Kidney epithelial cell (primary cell): ENCODE data around the gene STRBP. TPM values are rescaled to one million over a fixed set of nuclear protein-coding genes. Genes with fewer than 3 reads are reported as not detected.
"Not testable (repeated sequence)": the region's sequence is repeated elsewhere in the genome, so short reads cannot be mapped to it uniquely, and the experiment has no call there.

Experiments
- DNase-seq: peaks from one replicate; pipeline ENCODE4 v3.0.0-alpha.2; 2010; ENCODE audit warnings: low read depth
- H3K27me3 ChIP-seq: 2 replicates; pipeline ENCODE4 v1.6.0; 2011; ENCODE audit warnings: low read length; ENCODE audit not compliant: control insufficient read depth, insufficient read depth
- H3K36me3 ChIP-seq: 2 replicates; pipeline ENCODE4 v1.5.1; 2011; ENCODE audit warnings: low read length; ENCODE audit not compliant: control insufficient read depth, insufficient read depth
- H3K4me3 ChIP-seq: 2 replicates; pipeline ENCODE4 v1.5.1; 2011; ENCODE audit warnings: low read depth, mild to moderate bottlenecking, control low read depth, low read length
- CTCF ChIP-seq: IDR thresholded peaks from 2 replicates; pipeline ENCODE4 v1.5.1; 2011; ENCODE audit warnings: mild to moderate bottlenecking, moderate library complexity, low read length, control low read depth, inconsistent platforms; ENCODE audit not compliant: insufficient read depth, poor library complexity, severe bottlenecking
- total RNA-seq: library from RNA; depleted of rRNA; stranded (reverse); fragments of >200 nt; gene quantifications from 2 replicates; pipeline ENCODE4 v1.2.3, GENCODE V29; 2015

STRBP gene
- total RNA-seq, 1 donor from 2014 or later: 27.5 TPM

GRCh38 chr9:123311250-123311752 lies 42.9 kb upstream of the STRBP start:
- Histone ChIP-seq H3K36me3 (no peaks in the 10 kb centered on the region), H3K27me3 (peaks cover 9% of the 10 kb centered on the region), H3K4me3 (no peak overlapping the region)
- no peak for DNase-seq
- TF ChIP-seq CTCF: no peak

DNA sequence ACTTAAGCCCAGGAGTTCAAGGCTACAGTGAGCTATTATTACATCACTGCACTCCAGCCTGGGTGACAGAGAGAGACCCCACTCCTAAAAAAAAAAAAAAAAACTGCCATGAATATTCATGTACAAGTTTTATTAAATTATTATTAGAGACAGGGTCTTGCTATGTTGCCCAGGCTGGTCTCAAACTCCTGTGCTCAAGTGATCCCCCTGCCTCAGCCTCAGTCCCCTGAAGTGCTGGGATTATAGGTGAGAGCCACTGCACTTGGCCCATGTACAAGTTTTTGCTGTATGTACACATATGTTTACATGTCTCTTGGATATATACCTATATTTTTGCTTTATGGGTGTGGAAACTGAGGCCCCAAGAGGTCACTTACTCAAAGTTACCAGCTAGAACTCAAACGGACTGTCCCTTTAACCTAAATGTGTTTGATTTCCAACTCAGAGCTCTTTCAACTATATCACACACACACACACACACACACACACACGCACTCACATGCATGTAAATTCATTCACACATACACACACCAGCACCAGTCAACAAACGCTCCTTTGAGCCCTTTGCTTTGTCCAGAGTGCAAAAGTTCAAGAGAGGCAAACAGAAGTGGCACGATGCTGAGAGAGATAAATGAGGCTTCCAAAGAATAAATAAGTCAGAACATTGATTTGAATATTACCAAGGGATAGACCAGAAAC lies 42.3 kb upstream of the STRBP start:
- Histone ChIP-seq H3K27me3 (peaks cover 9% of the 10 kb centered on the region), H3K4me3 (no peak overlapping the region), H3K36me3 (no peaks in the 10 kb centered on the region)
- no peak for DNase-seq
- TF ChIP-seq CTCF: no peak

DNA sequence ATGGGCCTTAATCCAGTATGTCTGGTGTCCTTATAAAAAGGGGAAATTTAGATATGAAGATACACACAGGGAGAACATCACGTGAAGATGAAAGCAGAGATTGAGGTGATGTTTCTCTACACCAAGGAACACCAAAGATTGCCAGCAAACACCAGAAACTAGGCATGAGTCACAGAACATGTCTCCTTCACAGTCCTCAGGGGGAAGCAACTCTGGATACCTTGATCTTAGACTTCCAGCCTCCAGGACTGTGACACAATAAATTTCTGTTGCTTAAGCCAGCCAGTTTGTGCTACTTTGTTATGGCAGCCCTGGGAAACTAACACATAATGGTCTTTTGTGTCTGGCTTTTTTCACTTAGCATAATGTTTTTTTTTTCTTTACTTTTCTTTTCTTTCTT lies 41.2 kb upstream of the STRBP start:
- DNase-seq: no peak
- H3K27me3 ChIP-seq: peaks cover 9% of the 10 kb centered on the region
- no peak for TF ChIP-seq CTCF
- H3K4me3 ChIP-seq: no peak overlapping the region
- no peaks in the 10 kb centered on the region for H3K36me3 ChIP-seq

DNA sequence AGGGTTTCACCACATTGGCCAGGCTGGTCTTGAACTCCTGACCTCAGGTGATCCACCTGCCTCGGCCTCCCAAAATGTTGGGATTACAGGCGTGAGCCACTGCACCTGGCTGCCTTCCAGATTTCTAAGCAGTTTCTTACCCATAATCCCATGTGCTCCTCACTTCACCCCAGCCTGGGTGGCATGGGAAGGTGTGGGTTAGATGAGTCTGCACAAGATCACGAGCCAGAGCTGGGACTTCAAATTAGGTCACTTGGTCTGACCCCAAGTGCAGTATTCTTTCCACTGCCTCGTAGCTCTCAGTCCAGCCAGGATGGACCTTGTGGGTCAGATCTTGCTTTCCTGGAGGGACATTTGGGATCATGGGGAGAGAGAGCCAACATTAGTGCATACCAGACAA lies 37.5 kb upstream of the STRBP start:
- peaks cover 3% of the 10 kb centered on the region for H3K27me3 ChIP-seq
- no peak for DNase-seq
- H3K4me3 ChIP-seq: no peak overlapping the region
- H3K36me3 ChIP-seq: no peaks in the 10 kb centered on the region
- TF ChIP-seq CTCF: no peak

- Histone ChIP-seq H3K4me3 (no peak overlapping the region), H3K36me3 (no peaks in the 10 kb centered on the region), H3K27me3 (no peaks in the 10 kb centered on the region)
- TF ChIP-seq CTCF: no peak
- DNase-seq: no peak
Measured at GRCh38 chr9:123304340-123304691, 35.9 kb upstream of the STRBP start.

GRCh38 chr9:123302348-123303214 lies 34.2 kb upstream of the STRBP start:
- H3K4me3 ChIP-seq: no peak overlapping the region
- H3K27me3 ChIP-seq: no peaks in the 10 kb centered on the region
- no peak for DNase-seq
- TF ChIP-seq CTCF: no peak
- no peaks in the 10 kb centered on the region for H3K36me3 ChIP-seq

DNA sequence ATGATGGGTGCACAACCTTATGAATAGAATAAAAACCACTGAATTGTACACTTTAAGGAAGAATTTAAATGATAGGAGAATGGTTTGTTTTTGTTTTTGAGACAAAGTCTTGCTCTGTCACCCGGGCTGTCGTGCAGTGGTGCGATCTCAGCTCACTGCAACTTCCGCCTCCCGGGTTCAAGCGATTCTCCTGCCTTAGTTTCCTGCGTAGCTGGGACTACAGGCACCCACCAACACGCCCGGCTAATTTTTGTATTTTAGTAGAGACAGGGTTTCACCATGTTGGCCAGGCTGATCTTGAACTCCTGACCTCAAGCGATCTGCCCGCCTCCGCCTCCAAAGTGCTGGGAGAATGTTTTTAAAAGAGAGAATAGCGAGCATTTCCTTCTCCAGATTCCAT lies 33.5 kb upstream of the STRBP start:
- not testable (repeated sequence) for DNase-seq, H3K36me3 ChIP-seq, H3K27me3 ChIP-seq, H3K4me3 ChIP-seq
